GM21447 (cell line): ENCODE data around the gene MAP3K6.

Experiments
- ATAC-seq: cut with Tn5 transposase; IDR thresholded peaks from one replicate; pipeline ENCODE4 v1.9.1; 2021; ENCODE audit not compliant: unreplicated experiment

MAP3K6 gene

DNA sequence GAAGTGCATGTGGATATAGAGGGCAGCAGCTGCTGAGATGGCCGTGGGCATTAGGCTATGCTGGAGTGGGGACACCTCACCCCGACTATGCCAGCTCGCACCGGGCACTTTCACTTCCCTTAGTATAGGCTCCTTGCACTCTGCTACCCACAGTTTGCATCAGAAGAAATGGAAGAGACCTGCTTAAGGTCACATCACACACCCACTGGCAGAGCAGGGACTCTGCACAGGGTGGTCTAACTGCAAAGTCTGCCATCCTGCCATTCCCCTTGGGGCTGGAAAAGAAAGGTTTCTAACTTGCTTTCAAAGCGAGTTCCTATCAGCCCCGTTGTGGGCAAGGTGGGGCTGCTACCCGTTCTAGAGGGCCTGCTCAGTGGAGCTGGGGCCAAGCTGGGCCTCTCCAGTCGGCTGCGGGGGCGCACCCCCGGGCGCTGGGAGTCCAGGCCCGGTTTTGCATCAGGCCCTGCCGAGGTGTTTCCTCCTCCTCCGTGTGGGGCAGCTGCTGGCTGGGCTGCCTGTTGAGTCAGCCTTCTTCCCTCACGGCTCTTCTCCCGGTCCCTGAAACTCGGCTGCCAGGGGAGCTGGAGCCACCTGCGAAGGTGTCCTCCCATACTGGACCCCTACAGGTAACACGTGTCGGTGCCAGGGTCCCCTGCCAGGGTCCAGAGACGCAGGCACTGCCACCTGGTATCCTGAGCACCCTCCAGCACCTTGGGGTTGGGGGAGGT is 25.1 kb downstream of the MAP3K6 start, which contains the start of gene SYTL1:
Gene SYTL1, plus strand, starts transcription at position 498 of the 728 bp plus-strand sequence. CDS start 3,313 bp downstream, outside the sequence.
- ATAC-seq, result peak; percentile 40

DNA sequence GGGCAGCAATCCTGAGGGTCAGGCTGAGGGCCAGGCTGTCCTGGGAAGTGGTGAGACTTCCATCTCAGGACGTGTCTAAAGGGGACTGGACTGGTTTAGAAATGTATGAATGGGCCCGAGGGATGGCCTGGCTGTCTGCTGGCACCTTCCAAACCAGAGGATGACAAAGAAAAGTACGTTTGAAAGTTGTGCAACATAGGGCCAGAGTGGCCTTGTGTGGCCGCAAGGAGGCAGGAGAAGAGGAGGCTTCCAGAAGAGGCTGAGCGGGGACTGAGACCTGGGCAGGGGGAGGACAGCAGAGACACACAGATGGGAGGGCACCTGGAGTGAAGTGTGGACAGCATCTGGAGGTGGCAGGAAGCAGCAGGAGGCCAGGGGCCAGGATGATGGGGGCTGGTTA is 27.5 kb downstream of the MAP3K6 start:
- ATAC-seq, result no peak

DNA sequence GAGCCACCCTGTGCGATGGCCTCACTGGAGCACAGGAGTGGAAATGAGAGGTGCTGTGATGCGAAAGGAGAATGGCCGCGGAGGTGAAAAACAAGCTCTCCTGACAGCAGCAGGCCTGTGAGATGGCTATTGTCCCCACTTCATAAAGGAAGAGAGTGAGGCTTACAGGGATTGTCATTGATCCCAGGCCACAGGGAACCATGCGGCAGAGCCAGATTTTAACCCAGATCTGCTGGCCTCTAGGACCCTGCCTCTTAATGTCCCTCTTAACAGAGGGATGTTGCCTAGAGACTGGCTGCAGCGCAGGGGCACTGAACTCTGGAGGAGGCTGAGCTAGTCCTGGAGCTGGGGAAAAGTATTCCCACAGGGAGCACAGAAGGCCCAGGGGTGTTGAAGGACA is 28.0 kb downstream of the MAP3K6 start:
- no peak for ATAC-seq

DNA sequence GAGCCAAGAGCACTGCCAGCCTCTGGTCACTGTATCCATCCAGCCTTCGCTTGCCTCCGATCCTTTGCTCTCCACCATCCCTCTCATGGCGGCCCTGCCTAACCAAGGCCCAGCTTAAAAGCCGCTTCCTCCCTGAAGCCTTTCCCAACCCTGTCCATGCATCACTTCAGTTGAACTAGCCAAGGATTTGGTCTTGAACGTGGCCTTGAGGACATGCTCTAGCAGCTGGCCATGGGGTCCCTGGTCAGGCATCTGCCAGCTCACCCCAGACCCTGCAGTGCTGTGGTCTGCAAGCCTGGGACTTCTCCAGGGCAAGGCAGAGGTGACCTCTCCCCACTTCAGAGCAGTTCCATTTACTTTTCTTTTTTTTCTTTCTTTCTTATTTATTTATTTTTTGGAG is 30.0 kb downstream of the MAP3K6 start:
- ATAC-seq, result no peak

DNA sequence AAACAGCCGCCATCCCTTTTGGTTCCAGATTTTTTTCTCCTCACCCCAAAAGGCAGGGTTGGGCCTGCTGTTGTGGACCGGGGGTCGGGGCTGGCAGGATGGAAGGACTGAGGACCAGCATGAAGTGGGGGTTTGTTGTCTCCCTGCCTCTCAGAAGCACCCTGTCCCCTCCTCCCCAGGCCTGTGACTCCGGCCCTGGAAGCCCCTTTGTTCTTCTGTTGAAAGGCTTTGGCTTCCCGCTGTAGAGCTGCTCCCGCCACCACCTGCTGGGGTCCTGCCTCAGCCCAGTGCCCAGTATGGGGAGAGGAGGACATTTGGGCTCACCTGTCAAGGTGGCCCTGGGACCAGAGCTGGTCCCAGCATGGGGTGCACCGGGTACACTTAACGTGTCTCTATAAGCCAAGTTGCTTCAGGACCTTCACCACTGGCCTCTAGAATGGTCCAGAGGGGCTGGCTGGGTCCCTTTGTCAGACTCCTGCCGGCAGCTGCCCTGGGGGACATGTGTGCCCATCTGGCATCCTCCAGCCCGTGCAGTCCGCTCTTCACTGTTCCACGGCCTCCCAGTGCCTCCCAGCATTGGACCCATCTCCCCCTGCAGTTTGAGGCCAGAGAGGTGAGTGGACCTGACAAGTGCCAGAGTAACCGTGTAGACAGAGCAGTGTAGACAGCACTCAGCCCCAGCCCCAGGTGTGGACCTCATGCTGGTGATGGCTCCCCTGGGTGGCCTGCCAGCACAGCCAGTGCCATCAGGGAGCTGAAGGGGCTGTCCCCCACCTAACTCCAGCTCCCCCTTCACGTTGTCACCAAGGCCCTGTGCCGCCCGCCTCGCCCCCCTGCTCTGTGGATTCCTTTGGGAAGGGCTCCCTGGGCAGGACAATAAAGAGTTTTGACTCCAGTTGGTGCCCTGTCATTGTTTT is 31.0 kb downstream of the MAP3K6 start:
- ATAC-seq, result no peak

DNA sequence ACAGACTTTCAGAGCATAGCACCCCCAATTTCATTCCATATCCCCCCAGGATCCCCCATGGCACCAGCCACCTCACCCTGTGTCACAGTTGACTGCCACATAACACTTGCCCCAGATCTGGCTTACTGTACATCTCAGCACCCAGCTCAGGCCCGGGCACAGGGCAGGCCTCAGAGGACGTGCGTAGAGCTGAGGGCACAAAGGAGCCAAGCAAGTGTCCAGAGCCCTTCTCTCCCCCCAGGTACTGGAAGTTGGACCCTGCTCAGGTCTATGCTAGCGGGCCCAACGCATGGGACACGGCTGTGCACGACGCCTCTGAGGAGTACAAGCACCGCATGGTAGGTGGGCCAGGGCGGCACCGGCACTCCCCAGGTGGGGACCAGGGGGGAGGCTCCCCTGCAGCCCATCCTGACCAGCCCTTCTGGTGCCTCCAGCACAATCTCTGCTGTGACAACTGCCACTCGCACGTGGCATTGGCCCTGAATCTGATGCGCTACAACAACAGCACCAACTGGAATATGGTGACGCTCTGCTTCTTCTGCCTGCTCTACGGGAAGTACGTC is 33.0 kb downstream of the MAP3K6 start:
- no peak for ATAC-seq

DNA sequence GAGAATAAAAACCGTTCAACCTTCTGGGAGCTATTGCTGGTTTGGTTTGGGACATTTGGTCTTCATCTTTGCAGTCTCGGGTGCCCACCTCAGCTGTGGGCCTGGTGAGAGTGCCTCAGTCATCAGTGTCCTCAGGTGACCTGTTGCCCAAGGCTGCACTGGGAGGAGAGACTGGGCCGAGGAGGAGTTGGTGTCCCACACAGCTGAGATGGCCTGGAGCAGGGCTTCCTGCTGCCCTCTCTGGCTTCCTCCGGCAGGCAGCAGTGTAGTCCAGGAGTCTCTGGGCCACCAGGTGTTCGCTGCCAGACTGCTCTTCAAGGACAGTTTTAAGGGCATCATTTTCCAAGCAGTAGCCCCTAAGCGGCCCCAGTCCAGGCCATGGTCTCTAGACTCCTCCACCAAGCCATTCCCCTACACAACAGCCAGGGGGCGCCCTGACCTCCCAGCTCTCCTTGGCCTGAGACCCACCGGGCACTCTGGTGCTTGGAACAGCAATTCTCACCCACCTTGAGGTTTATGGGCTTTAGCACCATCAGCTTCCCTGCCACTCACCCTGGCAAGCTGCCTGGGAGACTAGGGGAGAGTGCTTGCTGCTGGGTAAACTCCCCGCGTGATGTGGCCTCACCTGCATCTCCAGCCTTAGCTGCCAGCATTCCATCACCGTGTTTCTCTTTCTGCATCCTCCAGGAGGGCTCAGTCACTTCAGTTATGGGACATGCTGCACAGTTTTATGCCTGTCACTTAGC is 34.1 kb downstream of the MAP3K6 start:
- ATAC-seq, result no peak

DNA sequence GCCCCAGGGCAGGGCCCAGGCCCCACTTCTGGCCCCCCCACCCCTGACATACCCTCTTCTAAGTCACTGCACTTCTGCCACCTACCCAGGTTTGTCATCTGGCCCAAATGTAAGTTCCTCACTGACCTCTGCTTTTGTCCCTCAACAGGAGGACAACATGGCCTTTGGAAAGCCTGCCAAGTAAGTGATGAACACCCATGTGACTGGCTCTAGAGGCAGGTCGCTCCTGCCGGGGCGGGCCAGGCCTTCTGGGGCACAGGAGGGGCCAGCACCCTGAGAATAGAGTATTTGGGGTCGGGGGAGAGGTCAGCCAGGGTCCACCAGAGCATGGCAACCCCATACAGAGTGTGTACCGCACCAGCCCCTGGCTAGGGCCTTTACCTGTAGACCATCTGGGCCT is 34.8 kb downstream of the MAP3K6 start:
- ATAC-seq, result no peak

DNA sequence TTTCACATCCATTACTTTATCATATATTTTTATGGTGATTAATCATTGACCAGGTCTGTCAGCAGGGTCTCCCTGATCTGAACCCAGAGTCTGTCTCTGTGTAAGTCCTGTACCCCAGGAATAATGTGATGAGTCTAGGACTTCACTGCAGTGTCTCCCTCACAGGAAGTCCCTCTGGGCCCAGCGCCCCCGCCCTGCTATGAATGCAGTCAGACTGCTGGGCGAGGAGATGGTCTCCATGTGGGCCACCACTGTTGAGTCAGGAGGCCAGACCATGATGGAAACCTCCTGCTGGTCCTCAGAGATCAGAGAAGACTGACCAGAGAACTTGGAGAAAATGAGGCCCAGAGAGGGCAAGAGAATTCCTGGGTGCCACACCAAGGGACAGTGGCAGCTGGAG is 35.3 kb downstream of the MAP3K6 start:
- no peak for ATAC-seq

DNA sequence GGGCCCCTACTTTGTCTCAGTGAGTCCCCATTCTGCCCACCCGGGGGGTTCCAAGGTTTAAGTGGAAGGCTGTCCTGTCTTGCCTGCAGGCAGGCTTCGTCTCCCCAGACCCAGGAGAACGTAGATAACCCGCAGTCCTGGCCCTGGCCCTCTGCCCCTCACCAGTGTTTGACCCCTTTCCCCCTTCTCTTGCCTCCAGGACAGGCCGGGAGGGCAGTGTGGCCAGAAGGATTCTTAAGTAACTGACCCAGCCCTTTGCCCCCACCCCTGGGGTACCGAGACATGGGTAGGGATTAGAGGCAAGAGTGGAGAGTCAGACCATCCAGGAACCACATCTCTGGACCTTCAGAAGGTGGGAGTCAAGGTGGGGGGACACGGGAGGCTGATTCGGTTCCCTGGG is 36.0 kb downstream of the MAP3K6 start:
- ATAC-seq, result no peak

DNA sequence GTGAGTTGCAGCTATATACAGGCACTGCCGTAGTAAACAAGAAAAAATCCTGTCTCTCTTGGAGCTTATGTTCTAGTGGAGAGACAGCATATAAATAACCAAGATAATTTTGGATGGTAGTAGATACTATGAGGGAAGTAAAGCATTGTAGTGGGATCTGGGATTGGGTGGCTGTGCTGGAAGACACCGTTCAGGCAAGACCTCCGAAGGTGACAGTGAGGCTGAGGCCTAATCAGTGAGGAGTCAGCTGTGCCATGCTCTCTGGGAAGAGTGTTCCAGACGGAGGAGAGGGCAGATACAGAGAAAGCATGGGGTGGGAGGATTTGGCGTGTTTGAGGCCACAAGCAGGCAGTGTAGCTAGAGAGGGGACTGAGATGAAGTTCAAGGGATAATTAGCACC is 38.8 kb downstream of the MAP3K6 start:
- no peak for ATAC-seq

DNA sequence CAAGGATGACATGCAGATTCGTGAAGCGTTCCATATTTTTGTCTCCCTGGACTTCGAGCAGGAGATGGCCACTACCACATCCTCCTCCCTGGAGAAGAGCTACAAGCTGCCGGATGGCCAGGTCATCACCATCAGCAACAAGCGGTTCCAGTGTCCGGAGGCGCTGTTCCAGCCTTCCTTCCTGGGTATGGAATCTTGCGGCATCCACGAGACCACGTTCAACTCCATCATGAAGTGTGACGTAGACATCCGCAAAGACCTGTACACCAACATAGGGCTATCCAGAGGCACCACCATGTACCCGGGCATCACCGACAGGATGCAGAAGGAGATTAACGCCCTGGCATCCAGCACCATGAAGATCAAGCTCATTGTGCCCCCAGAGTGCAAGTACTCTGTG is 41.5 kb downstream of the MAP3K6 start:
- ATAC-seq, result no peak

DNA sequence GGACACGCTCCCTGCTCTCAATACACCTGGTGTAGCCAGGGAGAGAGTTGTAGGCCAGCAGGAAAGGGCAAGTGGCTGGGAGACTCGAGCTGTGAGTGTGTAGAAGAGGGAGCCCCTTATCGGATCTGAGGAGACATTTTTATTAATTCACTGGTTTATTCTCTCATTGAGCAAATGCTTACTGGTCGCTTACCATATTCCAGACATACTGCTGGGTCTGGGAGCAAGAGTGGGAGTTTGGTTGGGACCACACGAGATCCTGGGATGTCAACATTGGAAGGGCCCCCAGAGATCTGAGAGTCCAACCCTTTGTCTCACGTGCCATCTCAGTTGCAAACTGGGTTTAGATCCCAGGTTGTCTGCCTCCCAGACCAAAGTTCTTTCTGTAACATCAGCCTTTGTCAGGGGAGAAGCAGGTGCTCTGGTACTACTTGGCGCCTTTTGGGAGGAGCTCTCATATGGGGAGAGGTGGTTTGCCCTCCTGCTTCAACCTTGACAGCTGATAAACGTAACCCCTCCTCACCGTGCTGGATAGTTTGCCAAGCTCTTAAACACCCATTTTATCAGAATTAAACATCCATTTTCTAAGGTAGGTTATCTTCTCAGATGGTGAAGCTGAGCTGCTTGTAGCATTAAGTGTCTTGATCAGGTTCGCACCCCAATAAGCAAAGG is 44.1 kb downstream of the MAP3K6 start:
- peak; percentile 6 for ATAC-seq

DNA sequence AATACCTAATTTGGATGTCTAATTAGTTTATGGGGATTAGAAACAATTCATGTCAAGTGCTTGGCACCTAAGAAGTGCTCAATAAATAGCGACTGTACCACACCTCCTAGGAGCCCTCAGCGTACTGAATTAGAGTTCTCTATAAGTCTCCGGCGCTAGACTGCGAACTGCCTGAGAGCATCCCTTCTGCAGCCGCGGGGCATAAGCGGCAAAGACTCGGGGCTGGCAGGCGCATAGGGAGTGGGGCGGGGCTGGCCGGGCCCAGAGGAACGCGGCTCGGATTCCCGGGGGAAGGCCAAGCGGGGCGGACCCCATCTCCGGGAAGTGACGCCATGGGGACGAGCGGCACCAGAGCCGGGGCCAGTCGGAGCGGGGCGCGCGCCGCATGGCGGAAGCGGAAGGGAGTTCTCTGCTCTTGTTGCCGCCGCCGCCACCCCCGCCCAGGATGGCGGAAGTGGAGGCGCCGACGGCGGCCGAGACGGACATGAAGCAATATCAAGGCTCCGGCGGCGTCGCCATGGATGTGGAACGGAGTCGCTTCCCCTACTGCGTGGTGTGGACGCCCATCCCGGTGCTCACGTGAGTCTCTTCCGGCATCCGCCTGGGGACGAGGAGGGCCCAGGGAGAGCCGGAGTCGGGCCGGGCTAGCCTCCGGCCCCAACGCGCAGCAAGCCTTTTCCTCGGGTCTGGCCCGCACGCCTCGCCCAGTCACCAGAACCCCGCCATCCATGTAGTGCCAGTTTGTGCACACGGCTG is 44.8 kb downstream of the MAP3K6 start, which contains the start of gene TMEM222:
Gene TMEM222, plus strand, starts transcription at position 351 of the 756 bp plus-strand sequence. Its CDS starts 35 bp downstream, at position 386.
- ATAC-seq, result peak; percentile 90

DNA sequence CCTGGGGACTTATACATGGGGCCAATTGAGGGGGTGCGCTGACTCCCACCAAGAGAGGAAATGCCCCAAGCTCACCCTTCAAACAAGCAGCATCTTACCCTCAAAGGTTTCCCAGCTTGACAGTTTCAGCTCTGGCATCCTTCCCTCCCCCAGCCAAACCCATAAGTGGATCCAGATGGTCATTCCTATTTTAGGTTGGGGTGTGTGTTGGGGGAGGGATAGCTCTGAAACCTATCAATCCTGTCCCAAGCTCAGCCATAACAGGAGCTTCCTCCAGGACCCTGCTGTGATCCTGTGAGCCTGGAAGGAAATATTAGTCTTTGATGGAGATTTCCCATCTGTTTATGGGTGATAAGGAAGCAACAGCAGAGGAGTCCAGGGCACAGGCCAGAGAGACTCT is 48.2 kb downstream of the MAP3K6 start:
- ATAC-seq, result no peak

DNA sequence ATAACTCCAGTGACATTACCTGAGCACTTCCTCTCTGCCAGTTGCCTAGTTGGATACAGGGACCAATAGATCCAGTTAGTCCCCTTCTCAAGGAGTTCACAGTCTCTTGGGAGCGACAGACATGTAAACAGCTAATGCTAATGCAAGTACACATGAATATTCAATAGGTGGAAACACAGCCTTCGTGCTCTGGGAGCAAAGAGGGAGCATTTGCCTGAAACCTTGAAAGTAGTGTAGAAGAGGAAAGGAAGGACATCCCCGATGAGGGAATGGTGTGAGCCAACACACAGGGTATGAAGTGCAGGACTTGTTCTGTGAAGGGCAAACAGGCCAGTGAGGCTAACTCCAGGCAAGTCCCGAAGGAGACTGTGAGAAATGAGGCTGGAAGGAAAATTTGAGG is 48.6 kb downstream of the MAP3K6 start:
- ATAC-seq, result no peak

DNA sequence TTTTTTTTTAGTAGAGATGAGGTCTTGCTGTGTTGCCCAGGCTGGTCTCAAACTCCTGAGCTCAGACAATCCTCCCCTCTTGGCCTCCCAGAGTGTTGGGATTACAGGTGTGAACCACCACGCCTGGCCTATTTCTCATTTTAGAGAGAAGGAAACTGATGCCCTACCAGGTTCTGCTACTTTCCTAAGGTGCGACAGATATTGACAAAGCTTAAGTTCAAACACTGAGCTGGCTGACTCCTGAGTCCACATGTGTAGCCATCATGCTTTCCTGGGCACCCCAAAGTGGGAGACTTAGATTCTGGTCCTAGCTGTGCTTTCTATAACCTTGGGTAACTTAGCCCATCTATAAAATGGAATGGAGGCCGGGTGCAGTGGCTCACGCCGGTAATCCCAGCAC is 49.9 kb downstream of the MAP3K6 start:
- ATAC-seq, result no peak

DNA sequence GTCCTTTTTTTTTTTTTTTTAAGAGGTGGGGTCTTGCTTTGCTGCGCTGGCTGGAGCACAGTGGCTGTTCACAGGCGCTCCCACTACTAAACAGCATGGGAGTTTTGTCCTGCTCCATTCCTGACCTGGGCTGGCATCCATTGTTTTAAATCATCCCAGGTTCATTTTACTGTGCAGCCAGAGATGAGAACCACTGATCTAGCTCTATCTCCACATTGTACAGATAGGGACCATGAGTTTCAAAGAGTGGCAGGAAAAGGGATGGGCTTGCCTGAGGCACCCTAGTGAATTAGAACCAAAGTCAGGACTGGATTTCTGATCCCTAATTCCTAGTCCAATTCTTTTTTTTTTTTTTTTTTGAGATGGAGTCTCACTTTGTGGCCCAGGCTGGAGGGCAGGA is 52.0 kb downstream of the MAP3K6 start:
- ATAC-seq, result no peak

DNA sequence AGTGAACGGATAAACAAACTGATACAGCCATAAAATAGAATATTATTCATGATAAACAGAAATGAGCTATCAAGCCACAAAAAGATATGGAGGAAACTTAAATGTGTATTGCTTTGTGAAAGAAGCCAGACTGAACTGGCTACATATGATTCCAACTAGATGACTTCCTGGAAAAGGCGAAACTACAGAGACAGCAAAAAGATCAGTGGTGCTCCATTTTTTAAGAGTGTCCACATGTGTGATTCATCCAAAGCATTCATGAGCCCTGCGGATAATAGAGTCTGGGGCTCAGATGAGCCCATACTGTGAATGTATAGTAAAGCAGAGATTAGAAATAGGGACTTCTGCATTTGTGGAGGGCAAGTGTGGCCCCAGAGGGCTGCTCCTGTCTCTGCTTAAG is 52.6 kb downstream of the MAP3K6 start:
- ATAC-seq, result no peak
